ENCODE results near the gene HLX.

Gene HLX

GRCh38 chr1:220879076-220879508, at the start of gene HLX:
Gene HLX, plus strand, starts transcription at chr1:220879443. Its CDS starts 415 bp downstream, at chr1:220879858.
- DNase-seq (ENCODE audit: low spot score): peak; percentile 73

GRCh38 chr1:220833436-220833835, 45.8 kb upstream of the HLX start:
- no peak for DNase-seq (ENCODE audit: low spot score)

DNA sequence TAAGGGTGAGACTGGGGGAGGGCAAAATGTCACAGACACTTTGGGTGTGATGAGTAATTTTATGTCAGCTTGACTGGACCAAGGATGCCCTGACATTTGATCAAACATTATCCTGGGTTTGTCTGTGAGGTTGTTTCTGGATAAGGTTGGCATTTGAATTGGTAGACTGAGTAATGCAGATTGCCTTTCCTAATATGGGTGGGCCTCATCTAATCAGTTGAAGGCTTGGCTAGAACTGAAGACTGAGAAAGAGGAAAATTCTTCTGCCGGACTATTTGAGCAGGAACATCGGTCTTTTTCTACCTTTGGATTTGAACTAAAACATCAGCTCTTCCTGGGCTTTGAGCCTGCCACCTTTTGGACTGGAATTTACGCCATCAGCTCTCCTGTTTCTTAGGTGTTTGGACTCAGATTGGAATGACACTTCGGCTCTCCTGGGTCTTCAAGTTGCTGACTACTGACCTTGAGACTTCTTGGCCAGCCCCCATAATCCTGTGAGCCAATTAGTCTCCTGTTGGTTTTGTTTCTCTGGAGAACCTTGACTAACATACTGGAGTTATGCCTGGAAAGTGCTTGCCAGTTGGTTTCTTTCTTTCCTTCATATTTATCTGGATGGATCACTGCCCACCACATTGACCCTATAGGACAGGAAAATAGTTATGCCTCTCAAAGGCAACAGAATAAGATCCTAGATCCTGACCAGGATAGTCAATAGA, 44.9 kb upstream of the HLX start:
- no peak for DNase-seq (ENCODE audit: low spot score)

GRCh38 chr1:220838578-220838977, 40.7 kb upstream of the HLX start:
- no peak for DNase-seq (ENCODE audit: low spot score)

GRCh38 chr1:220839474-220839873, 39.8 kb upstream of the HLX start:
- no peak for DNase-seq (ENCODE audit: low spot score)

DNA sequence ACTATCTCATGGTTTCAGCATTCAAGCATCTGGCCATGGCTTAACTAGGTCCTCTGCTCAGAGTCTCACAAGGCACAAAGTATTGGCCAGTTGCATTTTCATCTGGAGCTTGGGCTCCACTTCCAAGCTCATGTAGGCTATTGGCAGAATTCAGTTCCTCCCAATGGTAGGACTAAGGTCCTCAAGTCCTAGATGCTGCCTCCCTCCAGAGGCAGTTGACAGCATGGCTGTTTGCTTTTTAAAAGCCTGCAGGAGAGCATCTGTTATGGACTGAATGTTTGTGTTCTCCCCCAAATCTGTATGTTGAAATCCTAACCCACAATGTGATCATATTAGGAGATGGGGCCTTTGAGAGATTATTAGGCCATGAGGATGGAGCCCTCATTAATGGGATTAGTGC, 38.0 kb upstream of the HLX start:
- no peak for DNase-seq (ENCODE audit: low spot score)

DNA sequence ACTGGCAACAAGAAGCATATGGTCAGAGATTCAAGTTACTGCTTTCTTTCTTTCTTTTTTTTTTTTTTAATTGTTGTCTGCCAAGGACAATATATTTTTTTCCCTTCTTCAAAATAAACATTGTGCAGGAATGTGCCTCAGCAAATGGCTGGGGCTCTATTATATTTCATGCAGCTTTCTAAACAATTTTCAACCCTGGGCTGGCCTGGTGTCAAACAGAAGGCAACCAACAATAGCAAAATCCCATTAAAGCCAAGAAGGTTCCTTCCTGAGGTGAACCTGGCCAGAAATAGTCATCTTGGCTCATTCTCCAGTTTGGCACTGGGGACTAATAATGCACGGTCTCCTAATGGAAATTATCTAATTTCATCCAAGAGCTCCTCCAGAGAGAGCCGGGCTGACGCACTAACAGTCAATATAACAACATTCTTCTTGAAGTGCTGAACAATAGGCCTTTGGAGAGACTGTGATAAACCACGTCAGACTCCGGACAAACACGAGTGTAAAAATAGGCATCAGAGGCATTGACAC, 35.7 kb upstream of the HLX start:
- DNase-seq (ENCODE audit: low spot score): peak; percentile 7

DNA sequence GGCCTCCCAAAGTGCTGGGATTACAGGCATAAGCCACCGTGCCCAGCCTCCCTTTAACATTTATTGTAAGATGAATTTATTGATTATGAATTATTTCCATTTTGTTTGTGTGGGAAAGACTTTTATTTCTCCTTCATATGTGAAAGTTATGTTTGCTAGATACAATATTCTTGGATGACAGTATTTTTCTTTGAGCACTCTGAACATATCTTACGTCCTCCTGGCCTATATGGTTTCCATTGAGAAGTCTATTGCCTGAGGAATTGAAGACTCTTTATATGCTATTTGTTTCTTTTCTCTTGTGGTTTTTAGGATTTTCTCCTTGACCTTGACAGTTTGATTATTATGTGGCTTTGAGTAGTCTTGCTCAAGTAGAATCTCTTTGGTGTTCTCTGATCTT, 26.8 kb upstream of the HLX start:
- no peak for DNase-seq (ENCODE audit: low spot score)

DNA sequence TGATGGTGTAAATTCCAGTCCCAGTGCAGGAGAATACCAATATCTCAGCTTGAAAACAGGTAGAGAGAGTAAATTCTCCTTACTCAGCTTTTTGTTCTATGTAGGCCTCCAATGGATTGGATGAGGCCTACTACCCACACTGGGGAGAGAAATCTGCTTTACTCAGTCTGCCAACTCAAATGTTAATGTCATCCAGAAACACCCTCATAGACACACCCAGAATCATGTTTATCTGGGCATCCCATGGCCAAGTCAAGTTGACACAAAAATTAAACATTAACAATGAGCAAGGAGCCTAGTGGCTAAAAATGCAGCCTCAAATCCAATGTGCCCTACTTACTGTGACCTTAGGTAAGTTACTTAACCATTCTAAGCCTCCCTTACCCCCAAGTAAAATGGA, 6.9 kb upstream of the HLX start:
- no peak for DNase-seq (ENCODE audit: low spot score)

DNA sequence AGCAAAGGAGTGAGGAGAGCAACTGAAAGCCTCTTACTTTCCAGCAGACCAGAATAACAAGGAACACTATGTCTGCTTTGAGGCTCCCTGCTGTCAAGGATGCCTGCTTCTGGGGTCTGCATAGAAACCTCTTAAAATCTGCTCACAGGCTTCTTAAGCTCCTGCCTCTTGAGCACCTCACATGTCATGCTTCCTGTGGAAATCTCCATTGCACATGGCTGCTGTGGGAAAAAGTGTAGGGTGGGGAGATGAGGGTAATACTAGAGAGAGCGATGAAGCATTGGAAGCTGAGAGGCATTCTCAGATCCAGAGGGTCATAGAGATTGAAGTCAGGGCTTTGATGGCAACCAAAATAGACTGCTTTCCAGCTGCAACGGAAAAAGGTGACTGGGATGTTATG, 6.2 kb upstream of the HLX start:
- DNase-seq (ENCODE audit: low spot score): no peak

DNA sequence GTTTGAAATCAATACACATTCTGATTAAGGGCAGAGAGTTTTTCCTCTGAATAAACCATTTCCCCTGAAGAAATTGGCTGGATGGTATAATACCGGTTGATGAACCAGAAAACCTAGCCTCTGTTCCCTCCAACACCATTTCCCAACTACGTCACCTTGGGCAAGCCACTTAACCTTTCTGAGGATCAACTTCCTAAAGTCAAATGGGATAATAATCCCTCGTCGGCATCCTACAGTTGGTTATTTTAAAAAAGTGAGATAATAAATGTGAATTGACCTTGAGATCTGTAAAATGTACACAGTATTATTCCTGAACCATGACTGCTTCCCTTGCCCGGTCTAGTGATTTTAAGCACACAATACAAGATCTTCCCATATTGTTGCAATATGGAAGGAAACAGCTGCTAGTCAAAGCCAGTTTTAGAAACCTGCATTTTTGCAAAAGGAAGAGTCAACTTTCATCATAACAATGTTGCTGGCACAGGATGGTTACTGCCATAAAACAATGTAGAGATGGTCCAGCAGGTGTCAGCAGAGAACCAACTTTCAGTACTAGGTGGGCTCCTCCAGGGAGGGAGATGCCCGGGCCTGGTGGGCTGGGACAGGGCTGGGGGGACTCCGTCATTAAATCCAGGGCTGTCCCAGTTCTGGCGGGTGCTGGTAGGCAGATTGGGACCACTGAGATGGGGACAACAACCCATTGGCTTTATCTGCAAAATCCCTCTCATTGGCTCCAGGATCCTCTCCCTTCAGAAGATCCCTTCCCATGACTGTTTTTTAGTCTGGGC, 5.2 kb upstream of the HLX start:
- peak; percentile 31 for DNase-seq (ENCODE audit: low spot score)

DNA sequence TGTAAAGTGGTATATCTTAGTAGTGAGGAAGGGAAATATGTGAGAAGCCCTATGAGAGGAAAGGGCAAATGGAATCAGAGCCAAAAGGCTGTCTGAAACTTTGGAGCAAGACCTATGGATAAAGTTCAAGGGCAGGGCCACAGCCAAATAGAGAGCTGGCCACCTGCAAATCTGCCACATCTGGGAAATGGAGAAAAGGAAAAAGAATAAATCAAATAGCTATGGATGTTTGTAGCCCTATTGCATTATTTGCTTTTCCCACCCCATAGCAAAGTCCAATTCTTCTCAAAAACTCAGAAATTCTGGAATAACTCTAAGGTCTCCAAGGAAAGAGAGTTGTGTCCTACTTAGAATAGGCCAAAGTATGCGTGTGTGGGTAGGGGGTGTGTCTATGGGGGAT, 4.0 kb upstream of the HLX start:
- no peak for DNase-seq (ENCODE audit: low spot score)

- DNase-seq (ENCODE audit: low spot score): peak; percentile 36
Observed at GRCh38 chr1:220876511-220877376, 2.5 kb upstream of the HLX start.

GRCh38 chr1:220877377-220878095, 1.7 kb upstream of the HLX start:
- DNase-seq (ENCODE audit: low spot score): no peak

DNA sequence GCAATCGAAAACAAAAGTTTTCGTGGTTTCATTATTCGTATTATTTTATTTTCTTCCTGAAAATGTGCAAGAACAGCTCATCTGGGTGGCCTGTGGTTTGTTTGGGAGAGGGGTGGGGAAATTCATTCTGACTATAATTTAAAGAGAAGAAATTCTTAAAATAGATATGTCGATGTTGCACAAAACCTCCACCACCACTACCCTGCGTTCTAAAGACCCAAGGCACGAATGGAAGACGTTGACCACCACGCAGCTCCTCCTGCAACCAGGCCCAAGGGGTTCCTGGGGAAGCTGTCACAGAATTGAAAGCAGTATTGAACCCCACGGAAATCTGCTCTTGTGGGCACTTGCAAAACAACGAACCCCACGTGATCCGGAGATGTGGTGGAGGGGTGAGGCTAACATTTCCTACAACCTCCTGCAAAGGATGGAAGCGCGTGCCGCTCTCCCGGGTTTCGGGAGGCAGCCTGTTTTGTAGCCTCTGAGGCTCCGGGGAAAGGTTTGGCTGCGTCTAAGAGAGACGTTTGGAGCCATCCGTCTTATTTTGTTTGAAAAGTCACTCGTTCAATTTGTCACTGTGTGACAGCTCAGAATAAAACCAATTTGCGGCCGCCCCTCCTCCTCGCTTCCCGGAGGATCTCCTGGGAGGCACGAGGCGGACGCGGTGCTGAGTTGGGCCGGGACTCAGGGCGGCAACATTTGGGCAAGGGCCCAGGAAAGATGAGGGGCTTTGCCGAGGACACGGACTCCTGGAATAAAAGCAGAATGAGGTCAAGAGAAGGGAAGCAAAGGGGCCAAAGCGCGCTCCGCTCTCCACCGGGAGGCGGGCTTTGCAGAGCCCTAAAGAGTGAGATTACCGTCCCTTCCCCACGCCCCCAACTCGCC, 810 bp upstream of the HLX start:
- peak; percentile 18 for DNase-seq (ENCODE audit: low spot score)

- DNase-seq (ENCODE audit: low spot score): no peak
Observed at GRCh38 chr1:220879509-220880361, 492 bp downstream of the HLX start.

GRCh38 chr1:220880362-220880670, 1.1 kb downstream of the HLX start:
- no peak for DNase-seq (ENCODE audit: low spot score)

GRCh38 chr1:220880726-220881506, 1.7 kb downstream of the HLX start:
- DNase-seq (ENCODE audit: low spot score): peak; percentile 38

Data from globus pallidus (tissue), 1 donor.